ENCODE results near the gene ELP4. TPM values are rescaled to one million over a fixed set of nuclear protein-coding genes. Genes with fewer than 3 reads are reported as not detected.

Gene ELP4
- total and polyA plus RNA-seq, 2 experiments from 2014 or later, result 28.2 to 38.3 TPM

- H3K27ac ChIP-seq (ENCODE audit: low read depth), result no peak overlapping the region
- no peaks in the 10 kb centered on the region for H3K9me2 ChIP-seq (ENCODE audit: insufficient read depth)
- H2AFZ ChIP-seq, result peak overlapping the region; percentile 84
- H4K20me1 ChIP-seq (replicated peaks; ENCODE audit: insufficient read depth), result peaks cover 29% of the 10 kb centered on the region
- Mint-ChIP-seq H3K36me3 (ENCODE audit: low read depth) (peaks cover 4% of the 10 kb centered on the region; the same call in 1 of the 3 replicates), H3K9me3 (peaks cover 12% of the 10 kb centered on the region; the same call in 2 of the 3 replicates), H3K4me3 (peak overlapping the region; percentile 65), H3K4me1 (peaks cover 70% of the 10 kb centered on the region), H3K27ac (no peak overlapping the region), H3K27me3 (ENCODE audit: insufficient read depth, low read depth, poor library complexity) (peaks cover 99% of the 10 kb centered on the region)
- DNase-seq (ENCODE audit: low spot score), result peak; percentile 72
- no peak for TF ChIP-seq ZNF114 (CRISPR knock-in tag; IDR thresholded peaks at IDR 0.05)
- no peak for TF ChIP-seq POLR2AphosphoS5 (IDR thresholded peaks at IDR 0.05; ENCODE audit: low read depth)
- TF ChIP-seq NANOG (IDR thresholded peaks at IDR 0.05; ENCODE audit: borderline replicate concordance), result no peak
- TF ChIP-seq CREB1 (CRISPR knock-in tag; IDR thresholded peaks at IDR 0.05; ENCODE audit: low read depth), result no peak
- peak in 1 of 2 experiments; percentile 15; a peak in 1 of 4 replicates for TF ChIP-seq CTCF (conservative IDR thresholded peaks at IDR 0.05; ENCODE audit: low read depth in 2 of 2)
- no peak for TF ChIP-seq STAT1 (IDR thresholded peaks at IDR 0.05; ENCODE audit: unreplicated experiment)
- TF ChIP-seq ZNF462 (CRISPR knock-in tag; IDR thresholded peaks at IDR 0.05), result no peak
- TF ChIP-seq ZNF331 (CRISPR knock-in tag; IDR thresholded peaks at IDR 0.05; ENCODE audit: low read depth), result no peak
- no peak for TF ChIP-seq ETS1 (IDR thresholded peaks at IDR 0.05)
- no peak for TF ChIP-seq REST (IDR thresholded peaks at IDR 0.05; ENCODE audit: unreplicated experiment)
- no peak for TF ChIP-seq JUNB (IDR thresholded peaks at IDR 0.05; ENCODE audit: unreplicated experiment)
- TF ChIP-seq EZH2phosphoT487 (IDR thresholded peaks at IDR 0.05; ENCODE audit: unreplicated experiment), result peak; percentile 76
- TF ChIP-seq EZH2 (IDR thresholded peaks at IDR 0.05; ENCODE audit: low read depth, unreplicated experiment), result peak; percentile 27
- peaks cover 79% of the 10 kb centered on the region for H3K4me1 ChIP-seq (ENCODE audit: insufficient read depth)
- H3K79me2 ChIP-seq (replicated peaks; ENCODE audit: insufficient read depth), result no peaks in the 10 kb centered on the region
- peak overlapping the region; percentile 74 for H3K4me2 ChIP-seq
- H3K4me3 ChIP-seq, result peak overlapping the region; percentile 58
- no peaks in the 10 kb centered on the region for H3K36me3 ChIP-seq (ENCODE audit: insufficient read depth)
- peaks cover 61% of the 10 kb centered on the region for H3F3A ChIP-seq (replicated peaks; ENCODE audit: low read depth)
- peaks cover 100% of the 10 kb centered on the region for H3K27me3 ChIP-seq (ENCODE audit: insufficient read depth)
- ATAC-seq, result peak; percentile 28
These were observed 295.6 kb downstream of the ELP4 start for GRCh38 chr11:31805037-31805628.
